ENCODE results near the gene NUP205. TPM values are rescaled to one million over a fixed set of nuclear protein-coding genes. Genes with fewer than 3 reads are reported as not detected.

The NUP205 gene
- total and polyA plus RNA-seq, 8 donors: 11.9 to 63.4 (median 24.4) TPM

DNA sequence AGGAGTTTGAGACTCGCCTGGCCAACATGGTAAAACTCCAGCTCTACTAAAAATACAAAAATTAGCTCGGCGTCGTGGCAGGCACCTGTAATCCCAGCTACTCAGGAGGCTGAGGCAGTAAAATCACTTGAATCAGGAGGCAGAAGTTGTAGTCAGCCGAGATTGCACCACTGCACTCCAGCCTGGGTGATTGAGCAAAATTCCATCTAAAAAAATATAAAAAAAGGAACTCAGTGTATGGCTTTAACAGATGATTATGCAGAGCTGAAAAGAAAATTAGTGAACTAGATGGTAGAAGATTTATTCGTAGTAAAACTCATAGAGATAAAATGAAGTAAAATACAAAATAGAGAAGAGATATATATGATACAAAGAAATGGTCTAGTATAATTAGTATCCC lies 35.2 kb upstream of the NUP205 start:
- intact Hi-C loops (cut with DNase I; ENCODE audit: low total_unique reads): no loop called here
- TF ChIP-seq EP300 (IDR thresholded peaks at IDR 0.05) (no peak), POLR2AphosphoS5 (IDR thresholded peaks at IDR 0.05) (no peak), POLR2A (IDR thresholded peaks at IDR 0.05) (no peak)
- TF ChIP-seq, protein P1, sequence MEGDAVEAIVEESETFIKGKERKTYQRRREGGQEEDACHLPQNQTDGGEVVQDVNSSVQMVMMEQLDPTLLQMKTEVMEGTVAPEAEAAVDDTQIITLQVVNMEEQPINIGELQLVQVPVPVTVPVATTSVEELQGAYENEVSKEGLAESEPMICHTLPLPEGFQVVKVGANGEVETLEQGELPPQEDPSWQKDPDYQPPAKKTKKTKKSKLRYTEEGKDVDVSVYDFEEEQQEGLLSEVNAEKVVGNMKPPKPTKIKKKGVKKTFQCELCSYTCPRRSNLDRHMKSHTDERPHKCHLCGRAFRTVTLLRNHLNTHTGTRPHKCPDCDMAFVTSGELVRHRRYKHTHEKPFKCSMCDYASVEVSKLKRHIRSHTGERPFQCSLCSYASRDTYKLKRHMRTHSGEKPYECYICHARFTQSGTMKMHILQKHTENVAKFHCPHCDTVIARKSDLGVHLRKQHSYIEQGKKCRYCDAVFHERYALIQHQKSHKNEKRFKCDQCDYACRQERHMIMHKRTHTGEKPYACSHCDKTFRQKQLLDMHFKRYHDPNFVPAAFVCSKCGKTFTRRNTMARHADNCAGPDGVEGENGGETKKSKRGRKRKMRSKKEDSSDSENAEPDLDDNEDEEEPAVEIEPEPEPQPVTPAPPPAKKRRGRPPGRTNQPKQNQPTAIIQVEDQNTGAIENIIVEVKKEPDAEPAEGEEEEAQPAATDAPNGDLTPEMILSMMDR (IDR thresholded peaks at IDR 0.05): no peak

DNA sequence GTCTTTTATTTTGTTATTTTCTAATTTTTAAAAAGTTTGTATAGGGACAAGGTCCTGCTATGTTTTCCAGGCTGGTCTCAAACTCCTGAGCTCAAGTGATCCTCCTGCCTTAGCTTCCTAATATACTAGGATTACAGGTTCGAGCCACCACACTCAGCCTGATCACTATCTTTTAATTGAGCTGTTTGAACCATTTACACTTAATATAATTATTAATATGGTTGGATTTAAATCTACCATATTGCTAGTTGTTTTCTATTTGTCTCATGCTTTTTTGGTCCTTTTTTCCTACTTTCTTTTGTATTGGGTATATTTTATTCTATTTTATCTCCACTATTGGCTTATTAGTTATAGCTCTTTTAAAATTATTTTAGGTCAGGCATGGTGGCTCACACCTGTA lies 34.6 kb upstream of the NUP205 start:
- TF ChIP-seq POLR2A (IDR thresholded peaks at IDR 0.05): no peak
- TF ChIP-seq POLR2AphosphoS5 (IDR thresholded peaks at IDR 0.05): no peak
- TF ChIP-seq, protein P1 (IDR thresholded peaks at IDR 0.05): no peak
- no peak for TF ChIP-seq EP300 (IDR thresholded peaks at IDR 0.05)
- H3K4me3 ChIP-seq: no peak overlapping the region
- intact Hi-C loops (cut with DNase I; ENCODE audit: low total_unique reads): no loop called here
- H3K36me3 ChIP-seq: no peaks in the 10 kb centered on the region
- H3K27me3 ChIP-seq: no peaks in the 10 kb centered on the region
- H3K27ac ChIP-seq: no peak overlapping the region
- H3K9me3 ChIP-seq: no peaks in the 10 kb centered on the region
- 88 to 96% (median 93%) methylated on average over 1 of the region's 1 CpG for WGBS, 5 donors
- DNase-seq: no peak
- no peaks in the 10 kb centered on the region for H3K4me1 ChIP-seq

More for the DNA sequence above, 35.2 kb upstream of the NUP205 start:
- Histone ChIP-seq H3K9me3 (no peaks in the 10 kb centered on the region), H3K27me3 (no peaks in the 10 kb centered on the region), H3K4me3 (no peak overlapping the region), H3K27ac (no peak overlapping the region), H3K36me3 (no peaks in the 10 kb centered on the region), H3K4me1 (no peaks in the 10 kb centered on the region)
- DNase-seq: no peak
- 89 to 93% (median 90%) methylated on average over 6 of the region's 6 CpGs for WGBS, 5 donors

DNA sequence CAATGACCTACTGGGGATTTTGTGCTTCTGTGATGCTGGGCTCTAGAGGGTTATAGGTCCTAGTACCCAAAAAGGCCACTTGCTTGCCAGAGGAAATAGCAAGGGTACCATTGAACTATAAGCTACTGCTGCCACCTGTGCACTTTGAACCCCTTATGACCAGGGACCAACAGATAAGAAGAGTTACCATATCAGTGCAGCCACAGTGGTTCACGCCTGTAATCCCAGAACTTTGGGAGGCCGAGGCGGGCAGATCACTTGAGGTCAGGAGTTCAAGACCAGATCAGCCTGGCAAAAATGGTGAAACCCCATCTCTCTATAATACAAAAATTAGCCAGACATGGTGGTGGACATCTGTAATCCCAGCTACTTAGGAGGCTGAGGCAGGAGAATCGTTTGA lies 32.3 kb upstream of the NUP205 start:
- no peaks in the 10 kb centered on the region for H3K36me3 ChIP-seq
- intact Hi-C loops (cut with DNase I; ENCODE audit: low total_unique reads): no loop called here

DNA sequence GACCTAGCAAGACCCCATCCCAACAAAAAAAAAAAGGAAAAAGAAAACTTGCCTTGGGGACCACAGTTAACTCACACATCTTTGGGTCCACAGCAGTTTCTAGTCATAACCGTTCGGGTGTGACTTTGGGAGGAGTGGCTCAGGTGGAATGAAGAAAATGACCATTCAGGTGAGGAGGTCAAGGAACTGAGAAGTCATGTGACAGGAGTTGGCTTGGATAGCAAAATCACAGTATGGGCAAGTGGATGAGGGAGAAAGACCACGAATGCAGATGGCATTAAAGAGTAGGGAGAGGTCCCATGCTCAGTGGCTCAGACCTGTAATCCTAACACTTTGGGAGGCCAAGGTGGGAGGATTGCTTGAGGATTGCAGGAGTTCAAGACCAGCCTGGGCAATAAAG lies 30.7 kb upstream of the NUP205 start:
- WGBS, 5 donors: 69 to 83% (median 78%) methylated on average over 3 of the region's 3 CpGs
- H3K4me1 ChIP-seq: no peaks in the 10 kb centered on the region
- intact Hi-C loops (cut with DNase I; ENCODE audit: low total_unique reads): no loop called here
- no peaks in the 10 kb centered on the region for H3K36me3 ChIP-seq
- no peak overlapping the region for H3K27ac ChIP-seq
- DNase-seq: no peak
- no peak overlapping the region for H3K4me3 ChIP-seq
- no peaks in the 10 kb centered on the region for H3K27me3 ChIP-seq
- no peaks in the 10 kb centered on the region for H3K9me3 ChIP-seq
- TF ChIP-seq POLR2AphosphoS5 (IDR thresholded peaks at IDR 0.05) (no peak), EP300 (IDR thresholded peaks at IDR 0.05) (no peak), POLR2A (IDR thresholded peaks at IDR 0.05) (no peak)

More for the DNA sequence above, 32.3 kb upstream of the NUP205 start:
- no peak for DNase-seq
- TF ChIP-seq POLR2AphosphoS5 (IDR thresholded peaks at IDR 0.05): no peak
- TF ChIP-seq, protein P1 (IDR thresholded peaks at IDR 0.05): no peak
- TF ChIP-seq POLR2A (IDR thresholded peaks at IDR 0.05): no peak
- no peak for TF ChIP-seq EP300 (IDR thresholded peaks at IDR 0.05)
- 77 to 95% (median 83%) methylated on average over 4 of the region's 4 CpGs for WGBS, 5 donors
- H3K27me3 ChIP-seq: no peaks in the 10 kb centered on the region
- H3K4me3 ChIP-seq: no peak overlapping the region
- no peaks in the 10 kb centered on the region for H3K4me1 ChIP-seq
- no peaks in the 10 kb centered on the region for H3K9me3 ChIP-seq
- H3K27ac ChIP-seq: no peak overlapping the region

DNA sequence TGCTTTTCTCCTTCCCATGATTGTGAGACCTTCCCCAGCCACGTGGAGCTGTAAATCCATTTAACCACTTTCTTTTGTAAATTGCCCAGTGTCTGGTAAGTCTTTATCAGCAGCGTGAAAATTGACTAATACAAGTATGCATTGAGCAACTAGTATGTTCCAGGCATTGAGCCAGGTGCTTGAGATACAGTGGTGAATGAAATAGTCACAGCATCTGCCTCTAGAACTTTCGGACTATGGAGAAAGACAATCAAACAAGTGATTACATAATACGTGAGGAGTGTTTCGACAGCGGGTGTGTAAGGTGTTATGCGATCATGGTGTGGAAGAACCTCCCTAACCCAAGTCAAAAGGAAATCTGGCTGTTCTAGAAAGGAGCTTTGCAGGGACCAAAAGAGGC lies 21.6 kb upstream of the NUP205 start:
- Histone ChIP-seq H3K9me3 (no peaks in the 10 kb centered on the region), H3K36me3 (no peaks in the 10 kb centered on the region), H3K4me3 (no peak overlapping the region), H3K27ac (no peak overlapping the region), H3K4me1 (peaks cover 0 to 7% (median 0%) of the 10 kb centered on the region in 4 donors), H3K27me3 (no peaks in the 10 kb centered on the region)
- TF ChIP-seq EP300 (IDR thresholded peaks at IDR 0.05) (no peak), POLR2AphosphoS5 (IDR thresholded peaks at IDR 0.05) (no peak)
- DNase-seq: no peak
- 64 to 78% (median 72%) methylated on average over 7 of the region's 7 CpGs for WGBS, 5 donors
- intact Hi-C loops (cut with DNase I; ENCODE audit: low total_unique reads): no loop called here
